ENCODE measurements around the gene HNRNPU. TPM values are rescaled to one million over a fixed set of nuclear protein-coding genes. Genes with fewer than 3 reads are reported as not detected.

The HNRNPU gene
- total RNA-seq, 1 donor from 2014 or later, result 128 TPM

GRCh38 chr1:244843148-244843978 lies 21.0 kb downstream of the HNRNPU start:
- TF ChIP-seq CTCF (IDR thresholded peaks at IDR 0.05), result no peak
- Histone ChIP-seq H3K27me3 (no peaks in the 10 kb centered on the region), H3K36me3 (peaks cover 59 to 78% of the 10 kb centered on the region in 2 donors), H3K4me3 (no peak overlapping the region), H3K27ac (no peak overlapping the region), H3K4me1 (peaks cover 0 to 12% of the 10 kb centered on the region in 2 donors), H3K9me3 (no peaks in the 10 kb centered on the region)
- DNase-seq (ENCODE audit: low spot score in 2 of 2), result no peak
- intact Hi-C loops (cut with DNase I), result no loop called here

GRCh38 chr1:244841273-244841927 lies 22.9 kb downstream of the HNRNPU start:
- no peak for TF ChIP-seq CTCF (IDR thresholded peaks at IDR 0.05)
- intact Hi-C loops (cut with DNase I), result no loop called here
- no peak for DNase-seq (ENCODE audit: low spot score in 2 of 2)
- Histone ChIP-seq H3K4me1 (peaks cover 0 to 21% of the 10 kb centered on the region in 2 donors), H3K27me3 (no peaks in the 10 kb centered on the region), H3K4me3 (no peak overlapping the region), H3K27ac (peak overlapping the region in 1 of 2 donors; percentile 15), H3K9me3 (no peaks in the 10 kb centered on the region), H3K36me3 (peaks cover 43 to 60% of the 10 kb centered on the region in 2 donors)

GRCh38 chr1:244840219-244840794 lies 24.0 kb downstream of the HNRNPU start:
- Histone ChIP-seq H3K9me3 (no peaks in the 10 kb centered on the region), H3K27ac (peak overlapping the region in 1 of 2 donors; percentile 15), H3K27me3 (no peaks in the 10 kb centered on the region), H3K4me3 (no peak overlapping the region), H3K4me1 (peaks cover 0 to 21% of the 10 kb centered on the region in 2 donors), H3K36me3 (peaks cover 33 to 49% of the 10 kb centered on the region in 2 donors)
- no peak for DNase-seq (ENCODE audit: low spot score in 2 of 2)
- TF ChIP-seq CTCF (IDR thresholded peaks at IDR 0.05), result no peak
- intact Hi-C loops (cut with DNase I), result no loop called here

GRCh38 chr1:244839656-244840055 lies 24.7 kb downstream of the HNRNPU start:
- peaks cover 0 to 21% of the 10 kb centered on the region in 2 donors for H3K4me1 ChIP-seq
- no peaks in the 10 kb centered on the region for H3K9me3 ChIP-seq
- intact Hi-C loops (cut with DNase I), result loop anchor here (10.0 kb wide), 3 partner anchors 205 to 795 kb away; partner anchors contain the start of gene ADSS2
- no peak overlapping the region for H3K27ac ChIP-seq
- no peaks in the 10 kb centered on the region for H3K27me3 ChIP-seq
- no peak for TF ChIP-seq CTCF (IDR thresholded peaks at IDR 0.05)
- no peak for DNase-seq (ENCODE audit: low spot score in 2 of 2)
- peaks cover 29 to 43% of the 10 kb centered on the region in 2 donors for H3K36me3 ChIP-seq
- no peak overlapping the region for H3K4me3 ChIP-seq

- Histone ChIP-seq H3K27me3 (no peaks in the 10 kb centered on the region), H3K4me1 (peaks cover 0 to 25% of the 10 kb centered on the region in 2 donors), H3K9me3 (no peaks in the 10 kb centered on the region), H3K36me3 (peaks cover 10 to 25% of the 10 kb centered on the region in 2 donors), H3K4me3 (no peak overlapping the region), H3K27ac (peak overlapping the region; percentile 98 to 99)
- TF ChIP-seq CTCF (IDR thresholded peaks at IDR 0.05), result no peak
- intact Hi-C loops (cut with DNase I), result loop anchor here (10.0 kb wide), 3 partner anchors 207 to 793 kb away; partner anchors contain the start of gene ADSS2
- DNase-seq (ENCODE audit: low spot score in 2 of 2), result no peak
Observed at GRCh38 chr1:244837597-244838258, 26.6 kb downstream of the HNRNPU start.
